HG03342 (cell line): Measurements from ENCODE around the gene NTRK2.
"Not testable (repeated sequence)": the region's sequence is repeated elsewhere in the genome, so short reads cannot be mapped to it uniquely, and the experiment has no call there.

Source experiments
- ATAC-seq: cut with Tn5 transposase; IDR thresholded peaks from one replicate; pipeline ENCODE4 v1.9.1; 2021; ENCODE audit warnings: mild to moderate bottlenecking, moderate library complexity; ENCODE audit not compliant: unreplicated experiment

Gene NTRK2

DNA sequence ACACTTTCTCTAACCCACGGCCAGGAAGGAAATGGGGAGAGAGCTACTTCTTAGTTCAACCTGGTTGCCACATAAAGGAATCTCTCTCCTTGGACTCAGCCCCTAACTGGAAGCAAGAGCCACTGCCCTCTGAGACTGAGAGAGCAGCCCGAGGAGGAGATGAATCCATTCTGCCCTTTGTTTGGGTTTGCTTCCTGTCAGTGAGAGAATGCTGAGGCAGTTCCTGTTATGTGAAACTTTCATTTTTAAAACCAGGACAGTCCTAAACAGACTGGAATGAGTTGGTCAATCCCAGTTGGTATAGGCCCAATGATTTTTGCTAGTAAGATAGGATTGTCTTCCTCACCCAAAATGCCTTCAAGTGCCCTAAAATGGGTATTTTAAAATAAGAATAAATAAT is 205.1 kb downstream of the NTRK2 start:
- ATAC-seq = no peak

- ATAC-seq = no peak
Observed at GRCh38 chr9:84875193-84875592, 205.7 kb downstream of the NTRK2 start.

DNA sequence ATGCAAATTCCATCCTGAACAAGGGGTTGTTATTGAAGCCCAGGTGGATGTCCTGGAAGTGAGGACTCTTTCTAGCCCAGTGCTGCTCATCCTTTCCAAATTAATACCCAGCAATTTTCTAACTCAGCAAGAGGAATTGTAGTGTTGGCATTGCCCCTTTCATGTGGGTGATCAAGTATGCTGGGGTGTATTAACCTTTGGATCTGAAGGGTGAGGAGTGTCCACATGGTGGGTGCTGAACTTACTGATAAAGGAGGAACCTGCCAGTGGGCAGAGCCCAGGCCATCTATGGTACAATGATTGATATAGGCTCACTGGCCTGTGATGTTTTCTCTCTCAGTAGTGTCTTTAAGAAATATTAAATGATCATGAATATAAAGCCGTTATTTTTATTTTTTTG is 210.1 kb downstream of the NTRK2 start:
- no peak for ATAC-seq

DNA sequence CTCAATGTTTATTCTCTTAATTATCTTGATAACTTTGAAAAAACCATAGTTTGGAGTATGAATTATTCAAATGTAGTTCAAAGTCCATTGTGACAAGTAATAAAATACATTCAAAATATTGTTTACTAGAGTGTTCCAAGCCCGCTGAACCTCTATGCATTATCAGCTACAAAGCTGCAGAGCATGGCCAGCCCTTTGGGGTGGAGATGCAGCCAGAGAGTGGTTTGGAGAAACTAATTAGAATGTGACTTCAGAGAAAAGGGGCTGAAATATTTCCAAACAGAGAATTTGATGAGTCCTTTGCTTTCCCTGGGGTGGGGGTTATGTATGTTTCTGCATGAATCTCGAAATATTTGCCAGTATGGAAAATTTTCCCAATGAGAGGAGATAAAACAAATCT is 211.3 kb downstream of the NTRK2 start:
- ATAC-seq = no peak

DNA sequence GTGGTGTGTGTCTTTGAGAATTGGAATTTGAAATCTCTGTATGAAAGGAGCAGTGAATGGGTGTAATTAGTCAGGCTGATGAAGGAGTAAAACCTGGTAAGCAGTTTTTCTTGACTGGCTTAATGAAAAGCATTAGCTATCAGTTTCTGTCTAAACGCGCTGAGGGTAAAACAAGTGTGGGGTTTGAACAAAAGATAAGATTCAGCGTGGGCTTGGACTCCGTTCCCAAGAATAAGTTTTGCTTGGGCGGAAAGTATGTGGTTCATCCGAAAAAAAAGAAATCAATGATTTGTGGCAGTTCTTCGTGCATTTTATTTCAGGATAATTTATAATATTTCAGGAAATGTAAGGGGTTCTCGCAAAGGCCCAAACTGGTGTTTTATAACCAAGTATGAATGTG is 217.3 kb downstream of the NTRK2 start:
- ATAC-seq = no peak

GRCh38 chr9:84891924-84892323 is 222.4 kb downstream of the NTRK2 start:
- ATAC-seq = no peak

GRCh38 chr9:84893419-84894128 is 224.0 kb downstream of the NTRK2 start:
- no peak for ATAC-seq

DNA sequence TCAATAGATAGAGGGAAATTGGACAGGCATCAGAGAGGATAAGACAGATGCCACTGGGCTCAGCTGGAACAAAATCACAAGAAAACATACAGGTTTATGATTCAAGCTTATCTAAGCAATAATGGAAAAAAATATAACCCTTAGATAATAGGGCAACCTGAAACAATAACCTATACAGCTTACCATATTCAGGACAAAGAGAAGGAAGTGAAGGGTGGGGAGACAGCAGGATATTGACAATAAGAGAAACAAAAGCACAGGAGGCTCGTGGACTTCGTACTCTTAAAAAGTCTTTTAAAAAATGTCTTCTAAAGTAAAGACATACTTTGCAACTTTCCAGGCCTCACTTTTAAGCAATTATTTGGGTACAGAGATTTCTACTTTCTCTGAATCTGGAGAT is 225.3 kb downstream of the NTRK2 start:
- no peak for ATAC-seq

GRCh38 chr9:84897362-84898094 is 228.0 kb downstream of the NTRK2 start:
- no peak for ATAC-seq

GRCh38 chr9:84898188-84898587 is 228.7 kb downstream of the NTRK2 start:
- no peak for ATAC-seq

DNA sequence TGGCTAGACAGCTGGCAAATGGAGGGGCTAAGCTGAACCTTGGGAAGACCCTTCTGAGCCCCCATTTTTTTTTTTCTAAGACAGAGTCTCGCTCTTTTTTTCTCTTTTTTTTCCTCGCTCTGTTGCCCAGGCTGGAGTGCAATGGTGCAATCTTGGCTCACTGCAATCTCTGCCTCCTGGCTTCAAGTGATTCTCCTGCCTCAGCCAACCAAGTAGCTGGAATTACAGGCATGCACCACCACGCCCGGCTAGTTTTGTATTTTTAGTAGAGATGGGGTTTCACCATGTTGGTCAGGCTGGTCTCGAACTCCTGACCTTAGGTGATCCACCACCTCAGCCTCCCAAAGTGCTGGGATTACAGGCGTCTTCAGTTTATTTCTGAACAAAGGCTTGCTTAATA is 229.1 kb downstream of the NTRK2 start:
- ATAC-seq = not testable (repeated sequence)

GRCh38 chr9:84899326-84899725 is 229.8 kb downstream of the NTRK2 start:
- no peak for ATAC-seq

DNA sequence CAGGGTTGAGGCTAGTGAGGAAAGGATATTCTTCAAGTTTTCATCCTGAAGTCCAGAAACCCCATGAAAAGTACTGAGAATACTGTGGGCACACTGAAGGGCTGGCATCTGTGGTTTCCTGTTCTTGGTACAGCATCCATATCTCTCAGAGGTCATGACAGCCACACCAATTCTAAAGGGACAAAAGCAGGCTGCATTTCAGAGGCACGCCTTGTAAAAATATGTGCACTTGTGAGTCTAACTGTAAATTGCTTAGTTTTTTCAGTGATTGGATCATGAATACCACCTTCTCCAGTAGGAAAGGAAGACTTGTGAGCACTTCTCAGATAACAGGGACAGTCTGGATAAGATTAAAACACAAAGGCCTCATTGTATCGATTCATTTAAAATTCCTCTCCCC is 230.9 kb downstream of the NTRK2 start:
- ATAC-seq = no peak

- ATAC-seq = no peak
Observed at GRCh38 chr9:84903963-84904362, 234.4 kb downstream of the NTRK2 start.

GRCh38 chr9:84916769-84917168 is 247.2 kb downstream of the NTRK2 start:
- no peak for ATAC-seq

GRCh38 chr9:84917366-84918070 is 248.0 kb downstream of the NTRK2 start:
- no peak for ATAC-seq

DNA sequence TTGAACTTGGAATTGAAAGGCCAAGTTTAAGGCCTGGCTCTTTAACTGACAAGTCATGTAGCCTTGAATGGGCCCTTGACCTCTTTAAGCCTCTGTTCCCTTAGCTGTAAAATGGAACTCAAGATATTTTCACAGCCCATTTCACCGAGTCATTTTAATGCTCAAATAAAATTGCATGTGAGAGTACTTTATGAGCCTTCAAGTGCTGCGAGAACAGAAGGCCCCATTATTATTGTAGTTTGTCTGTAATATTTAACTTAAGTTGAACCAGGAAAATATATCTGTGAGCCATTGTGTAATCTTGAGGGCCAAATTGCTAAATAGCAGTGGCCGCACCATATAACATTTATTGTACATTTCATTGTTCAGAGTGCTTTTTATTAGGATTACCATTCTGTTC is 249.9 kb downstream of the NTRK2 start:
- ATAC-seq = no peak

DNA sequence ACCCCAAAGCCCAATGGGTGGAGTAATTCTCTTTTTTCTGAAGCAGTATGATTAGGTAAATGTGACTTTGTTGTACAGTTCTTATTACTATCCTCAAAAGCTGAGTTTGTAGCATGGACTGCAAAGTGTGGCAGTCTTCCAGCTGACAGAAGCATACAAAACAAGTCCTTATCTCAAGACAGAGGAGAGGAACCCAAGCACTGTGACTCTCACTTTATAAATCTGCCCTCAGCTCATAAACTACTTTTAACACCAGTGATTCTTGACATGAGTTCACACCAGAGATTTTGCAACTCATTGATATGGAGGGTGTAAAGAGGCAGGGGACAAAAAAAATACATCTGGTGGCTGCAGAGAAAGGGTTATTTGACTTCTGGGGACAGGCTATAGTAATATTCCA is 251.6 kb downstream of the NTRK2 start:
- ATAC-seq = no peak

DNA sequence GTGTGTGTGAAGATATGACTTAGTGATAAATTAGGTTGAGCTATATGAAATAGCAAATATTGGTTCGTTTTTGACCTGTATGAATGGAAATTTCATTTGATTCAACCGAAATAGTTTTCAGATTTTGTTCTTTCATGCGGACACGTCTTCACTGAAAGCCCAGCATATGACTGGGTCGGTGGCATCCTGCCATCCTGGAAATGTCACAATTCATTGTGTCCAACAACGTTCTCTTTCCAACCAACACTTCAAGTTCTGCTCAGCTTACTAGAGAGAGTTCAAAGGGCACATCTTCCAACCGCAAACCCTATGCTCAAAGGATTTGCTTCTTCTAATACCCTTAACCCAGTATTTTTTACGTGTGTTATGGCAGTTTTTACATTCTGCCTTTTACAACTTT is 252.5 kb downstream of the NTRK2 start:
- no peak for ATAC-seq

DNA sequence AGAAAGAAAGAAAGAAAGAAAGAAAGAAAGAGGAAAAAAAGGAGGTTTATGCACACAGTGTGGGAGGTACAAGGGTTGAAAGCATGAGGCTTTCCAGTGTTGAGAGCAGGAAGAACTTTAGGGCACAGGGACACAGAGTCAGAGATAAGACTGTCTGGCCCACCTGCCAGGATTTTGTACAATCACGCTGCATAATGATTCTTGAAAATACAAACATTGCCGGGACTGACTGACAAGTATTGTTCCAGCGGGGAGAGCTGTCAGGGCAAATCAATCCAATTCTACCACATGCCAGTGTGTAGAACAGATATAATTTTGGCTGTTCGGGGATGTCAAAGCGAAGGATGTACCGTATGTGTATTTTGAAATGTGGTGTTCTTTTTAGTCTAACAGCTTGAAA is 254.7 kb downstream of the NTRK2 start:
- no peak for ATAC-seq

GRCh38 chr9:84925225-84925872 is 255.8 kb downstream of the NTRK2 start:
- ATAC-seq = no peak

DNA sequence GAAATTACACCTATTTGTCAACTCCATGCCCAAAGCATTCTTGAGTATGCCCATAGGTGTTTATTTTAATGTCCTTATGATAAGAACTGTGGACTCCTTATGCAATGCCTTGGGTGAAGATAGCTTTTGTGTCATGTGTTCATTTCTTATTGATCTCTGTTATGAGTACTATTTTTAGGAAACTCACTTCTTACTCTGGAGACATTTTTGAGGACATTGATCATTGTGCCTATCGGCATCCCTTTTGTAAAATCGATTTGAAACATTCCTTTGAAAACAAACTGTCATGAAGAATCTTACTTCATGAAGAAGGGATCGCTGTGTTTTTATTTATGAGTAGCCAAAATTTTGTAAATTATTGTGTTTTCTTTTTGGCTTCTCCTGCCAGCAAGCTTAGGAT is 257.3 kb downstream of the NTRK2 start:
- ATAC-seq = no peak
